Thoracic aorta (tissue), 2 donors: ENCODE results near the gene ABCG5. TPM values are rescaled to one million over a fixed set of nuclear protein-coding genes. Genes with fewer than 3 reads are reported as not detected.

Source experiments
- ATAC-seq: fragments of 150-250 bp; one replicate; pipeline ENCODE4 v1.8.0; 2017; ENCODE audit warnings: low read depth; ENCODE audit not compliant: insufficient number of reproducible peaks, low FRiP score
- DNase-seq: peaks from one replicate; pipeline ENCODE4 v3.0.0-alpha.2; 2020; ENCODE audit warnings: low spot score
- H3K27ac ChIP-seq, 2 donors: fragments of 200-600 bp; sonication (generic); 1 replicate in 1 of 2; 2 replicates in 1 of 2; pipeline ENCODE4 v1.5.1; 2016; ENCODE audit warnings: mild to moderate bottlenecking in 2 of 2, moderate library complexity in 2 of 2
- H3K27me3 ChIP-seq: fragments of 200-600 bp; sonication (generic); replicated peaks from 2 replicates; pipeline ENCODE4 v1.6.0; 2016; ENCODE audit warnings: mild to moderate bottlenecking; ENCODE audit not compliant: insufficient read depth
- H3K36me3 ChIP-seq: fragments of 200-600 bp; sonication (generic); one replicate; pipeline ENCODE4 v1.5.1; 2016
- H3K4me1 ChIP-seq, 2 donors: fragments of 200-600 bp; sonication (generic); 1 replicate in 1 of 2; 2 replicates in 1 of 2; pipeline versions ENCODE4 v1.5.1 to v1.6.0; 2016; ENCODE audit warnings: low read depth in 2 of 2, mild to moderate bottlenecking in 1 of 2; ENCODE audit not compliant: control insufficient read depth in 1 of 2
- H3K4me3 ChIP-seq: fragments of 200-600 bp; sonication (generic); 2 replicates; pipeline ENCODE4 v1.5.1; 2016; ENCODE audit warnings: mild to moderate bottlenecking
- H3K9me3 ChIP-seq: fragments of 200-600 bp; sonication (generic); 2 replicates; pipeline ENCODE4 v1.5.1; 2016
- CTCF ChIP-seq: fragments of 200-600 bp; sonication (generic); IDR thresholded peaks from one replicate; pipeline ENCODE4 v1.5.1; 2019; ENCODE audit warnings: antibody characterized with exemption
- total RNA-seq, 2 donors: library from RNA; depleted of rRNA; stranded (reverse); fragments of >200 nt; gene quantifications; one replicate each; pipeline versions ENCODE4 v1.1.0 to v1.2.3, GENCODE V29; 2016

ABCG5 gene
- total RNA-seq, 2 donors from 2014 or later: not detected

- DNase-seq: no peak
- peak overlapping the region in 1 of 2 donors; percentile 76 for H3K27ac ChIP-seq
- TF ChIP-seq CTCF: no peak
- H3K4me3 ChIP-seq: peak overlapping the region; percentile 90
- no peaks in the 10 kb centered on the region for H3K9me3 ChIP-seq
- no peaks in the 10 kb centered on the region for H3K27me3 ChIP-seq
- no peaks in the 10 kb centered on the region for H3K36me3 ChIP-seq
- no peak for ATAC-seq
- H3K4me1 ChIP-seq: peaks cover 0 to 12% of the 10 kb centered on the region in 2 donors
These were observed 64.0 kb downstream of the ABCG5 start for GRCh38 chr2:43774617-43775016.

GRCh38 chr2:43773876-43774613 lies 64.6 kb downstream of the ABCG5 start, which contains the start of gene DYNC2LI1:
Gene DYNC2LI1, plus strand, starts transcription at chr2:43774039. Its CDS starts 100 bp downstream, at chr2:43774139.
- Histone ChIP-seq H3K27ac (peak within 1 kb of the TSS; percentile 76 to 82), H3K36me3 (no peaks in the 10 kb centered on the region), H3K27me3 (no peaks in the 10 kb centered on the region), H3K4me1 (peaks cover 0 to 12% of the 10 kb centered on the region in 2 donors), H3K9me3 (no peaks in the 10 kb centered on the region), H3K4me3 (peak within 1 kb of the TSS; percentile 90)
- DNase-seq (peak; percentile 72), ATAC-seq (peak; percentile 93)
- no peak for TF ChIP-seq CTCF

- Histone ChIP-seq H3K4me1 (peaks cover 8 to 14% of the 10 kb centered on the region in 2 donors), H3K9me3 (no peaks in the 10 kb centered on the region), H3K36me3 (no peaks in the 10 kb centered on the region), H3K27ac (no peak overlapping the region), H3K4me3 (no peak overlapping the region), H3K27me3 (no peaks in the 10 kb centered on the region)
- DNase-seq (no peak), ATAC-seq (no peak)
- no peak for TF ChIP-seq CTCF
These were observed 72.6 kb downstream of the ABCG5 start for GRCh38 chr2:43766006-43766405.

GRCh38 chr2:43764086-43764705 lies 74.4 kb downstream of the ABCG5 start:
- ATAC-seq: no peak
- Histone ChIP-seq H3K4me1 (peaks cover 8 to 19% of the 10 kb centered on the region in 2 donors), H3K27ac (peak overlapping the region; percentile 24 to 38), H3K4me3 (no peak overlapping the region), H3K36me3 (no peaks in the 10 kb centered on the region), H3K9me3 (no peaks in the 10 kb centered on the region), H3K27me3 (no peaks in the 10 kb centered on the region)
- no peak for TF ChIP-seq CTCF
- DNase-seq: no peak

DNA sequence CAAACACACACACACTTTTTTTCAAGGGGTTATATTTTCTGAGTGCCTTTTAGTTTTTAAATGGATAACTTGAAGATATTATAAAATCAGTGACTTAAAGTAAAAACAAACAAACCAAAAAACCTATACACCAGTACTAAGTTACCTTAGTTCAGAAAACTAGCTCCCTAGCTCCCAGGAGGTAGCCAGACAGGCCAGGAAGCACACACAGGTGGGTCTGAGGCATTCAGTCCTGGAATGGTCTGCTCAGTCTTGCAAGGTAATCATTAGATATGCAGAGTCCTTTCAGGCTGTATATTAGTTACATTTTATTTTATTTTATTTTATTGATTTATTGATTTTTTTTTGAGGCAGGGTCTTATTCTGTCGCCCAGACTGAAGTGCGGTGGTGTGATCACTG lies 75.5 kb downstream of the ABCG5 start:
- DNase-seq: no peak
- H3K27ac ChIP-seq: no peak overlapping the region
- H3K36me3 ChIP-seq: no peaks in the 10 kb centered on the region
- no peaks in the 10 kb centered on the region for H3K27me3 ChIP-seq
- TF ChIP-seq CTCF: no peak
- no peaks in the 10 kb centered on the region for H3K9me3 ChIP-seq
- no peak overlapping the region for H3K4me3 ChIP-seq
- H3K4me1 ChIP-seq: peaks cover 14 to 28% of the 10 kb centered on the region in 2 donors
- no peak for ATAC-seq
